K562 (cell line): Measurements from ENCODE around the gene SPAG7. TPM values are rescaled to one million over a fixed set of nuclear protein-coding genes. Genes with fewer than 3 reads are reported as not detected.

Source experiments
- RBM25 ChIP-seq: fragments of 200-400 bp; formaldehyde crosslinking; IDR thresholded peaks from 2 replicates; pipeline ENCODE4 v1.6.1; 2018; ENCODE audit warnings: low read length, low read depth, moderate library complexity; ENCODE audit not compliant: severe bottlenecking
- ZNF133 ChIP-seq: fragments of 250-450 bp; sonication (Bioruptor Pico); IDR thresholded peaks from 2 replicates; pipeline ENCODE4 v1.4.0; 2020; ENCODE audit warnings: mild to moderate bottlenecking
- ZNF436 ChIP-seq: fragments of 250-450, 450-650 bp; sonication (Bioruptor Pico); formaldehyde crosslinking; IDR thresholded peaks from 2 replicates; pipeline ENCODE4 v1.7.0; 2020; ENCODE audit warnings: mild to moderate bottlenecking
- polyA plus RNA-seq, 8 experiments: library from polyadenylated mRNA; depleted of rRNA in 4 of 8; stranded (reverse) in 5 of 8; unstranded in 3 of 8; fragments of >200 nt; fragmentation: Nextera tagmentation in 2 of 8; fragmentation: Illumina TruSeq in 1 of 8; extraction: Ambion mirVana in 2 of 8; extraction: Trizol in 1 of 8; gene quantifications; 2 replicates each; pipeline versions ENCODE4 v1.2.1 to v1.2.3, GENCODE V29; 2011 to 2014; ENCODE audit warnings: inconsistent platforms in 1 of 8, missing spikeins in 1 of 8
- total RNA-seq, 7 experiments: library from RNA; depleted of rRNA in 6 of 7; stranded (reverse); fragments of >200 nt in 6 of 7; fragmentation: Illumina TruSeq in 2 of 7; extraction: Trizol in 2 of 7; gene quantifications; 2 replicates each; pipeline versions ENCODE4 v1.2.1 to v1.2.3, GENCODE V29; 2011 to 2021; ENCODE audit warnings: low replicate concordance in 1 of 7
- TF ChIP-seq, protein P1 (sequence below): fragments of 450-650 bp; IDR thresholded peaks from 2 replicates; pipeline ENCODE4 v1.6.1; 2016; ENCODE audit warnings: low read depth

The SPAG7 gene
- total and polyA plus RNA-seq, 9 of the 15 experiments (the other 6 are each of a cell fraction or from before 2014, with no cell fraction given): 5.6 to 53.5 (median 36.3) TPM

DNA sequence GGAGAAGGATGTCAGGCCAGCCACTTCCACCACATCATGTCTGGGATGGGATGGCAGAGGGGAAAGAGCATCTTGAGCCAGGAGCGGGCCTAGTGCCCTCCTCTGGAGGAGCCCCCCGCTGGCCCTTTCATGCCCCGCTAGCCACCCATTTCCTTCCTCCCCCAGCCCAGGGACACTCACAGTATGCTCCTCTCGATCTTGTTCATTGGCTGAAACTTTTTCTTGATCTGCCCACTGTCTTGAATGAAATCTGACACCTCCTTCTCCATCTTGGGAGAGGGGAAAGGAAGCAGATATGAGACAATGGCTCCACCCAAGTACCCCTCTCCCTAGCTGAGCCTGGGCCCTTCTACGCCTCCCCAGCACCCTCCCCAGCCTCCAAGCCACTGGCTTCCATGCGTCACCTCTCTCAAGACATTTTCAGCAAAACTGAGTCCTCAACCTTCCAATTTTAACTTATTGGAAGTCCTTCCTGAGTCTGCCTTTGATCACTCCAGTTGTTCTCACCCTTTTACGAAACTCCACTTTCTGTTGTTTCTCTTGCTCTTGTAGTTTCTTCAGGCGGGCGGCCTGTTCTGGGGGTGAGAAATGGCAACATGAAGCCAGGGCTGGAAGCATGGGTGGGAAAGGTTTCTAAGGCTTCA is 7.2 kb downstream of the SPAG7 start (continued):
- TF ChIP-seq, protein P1, sequence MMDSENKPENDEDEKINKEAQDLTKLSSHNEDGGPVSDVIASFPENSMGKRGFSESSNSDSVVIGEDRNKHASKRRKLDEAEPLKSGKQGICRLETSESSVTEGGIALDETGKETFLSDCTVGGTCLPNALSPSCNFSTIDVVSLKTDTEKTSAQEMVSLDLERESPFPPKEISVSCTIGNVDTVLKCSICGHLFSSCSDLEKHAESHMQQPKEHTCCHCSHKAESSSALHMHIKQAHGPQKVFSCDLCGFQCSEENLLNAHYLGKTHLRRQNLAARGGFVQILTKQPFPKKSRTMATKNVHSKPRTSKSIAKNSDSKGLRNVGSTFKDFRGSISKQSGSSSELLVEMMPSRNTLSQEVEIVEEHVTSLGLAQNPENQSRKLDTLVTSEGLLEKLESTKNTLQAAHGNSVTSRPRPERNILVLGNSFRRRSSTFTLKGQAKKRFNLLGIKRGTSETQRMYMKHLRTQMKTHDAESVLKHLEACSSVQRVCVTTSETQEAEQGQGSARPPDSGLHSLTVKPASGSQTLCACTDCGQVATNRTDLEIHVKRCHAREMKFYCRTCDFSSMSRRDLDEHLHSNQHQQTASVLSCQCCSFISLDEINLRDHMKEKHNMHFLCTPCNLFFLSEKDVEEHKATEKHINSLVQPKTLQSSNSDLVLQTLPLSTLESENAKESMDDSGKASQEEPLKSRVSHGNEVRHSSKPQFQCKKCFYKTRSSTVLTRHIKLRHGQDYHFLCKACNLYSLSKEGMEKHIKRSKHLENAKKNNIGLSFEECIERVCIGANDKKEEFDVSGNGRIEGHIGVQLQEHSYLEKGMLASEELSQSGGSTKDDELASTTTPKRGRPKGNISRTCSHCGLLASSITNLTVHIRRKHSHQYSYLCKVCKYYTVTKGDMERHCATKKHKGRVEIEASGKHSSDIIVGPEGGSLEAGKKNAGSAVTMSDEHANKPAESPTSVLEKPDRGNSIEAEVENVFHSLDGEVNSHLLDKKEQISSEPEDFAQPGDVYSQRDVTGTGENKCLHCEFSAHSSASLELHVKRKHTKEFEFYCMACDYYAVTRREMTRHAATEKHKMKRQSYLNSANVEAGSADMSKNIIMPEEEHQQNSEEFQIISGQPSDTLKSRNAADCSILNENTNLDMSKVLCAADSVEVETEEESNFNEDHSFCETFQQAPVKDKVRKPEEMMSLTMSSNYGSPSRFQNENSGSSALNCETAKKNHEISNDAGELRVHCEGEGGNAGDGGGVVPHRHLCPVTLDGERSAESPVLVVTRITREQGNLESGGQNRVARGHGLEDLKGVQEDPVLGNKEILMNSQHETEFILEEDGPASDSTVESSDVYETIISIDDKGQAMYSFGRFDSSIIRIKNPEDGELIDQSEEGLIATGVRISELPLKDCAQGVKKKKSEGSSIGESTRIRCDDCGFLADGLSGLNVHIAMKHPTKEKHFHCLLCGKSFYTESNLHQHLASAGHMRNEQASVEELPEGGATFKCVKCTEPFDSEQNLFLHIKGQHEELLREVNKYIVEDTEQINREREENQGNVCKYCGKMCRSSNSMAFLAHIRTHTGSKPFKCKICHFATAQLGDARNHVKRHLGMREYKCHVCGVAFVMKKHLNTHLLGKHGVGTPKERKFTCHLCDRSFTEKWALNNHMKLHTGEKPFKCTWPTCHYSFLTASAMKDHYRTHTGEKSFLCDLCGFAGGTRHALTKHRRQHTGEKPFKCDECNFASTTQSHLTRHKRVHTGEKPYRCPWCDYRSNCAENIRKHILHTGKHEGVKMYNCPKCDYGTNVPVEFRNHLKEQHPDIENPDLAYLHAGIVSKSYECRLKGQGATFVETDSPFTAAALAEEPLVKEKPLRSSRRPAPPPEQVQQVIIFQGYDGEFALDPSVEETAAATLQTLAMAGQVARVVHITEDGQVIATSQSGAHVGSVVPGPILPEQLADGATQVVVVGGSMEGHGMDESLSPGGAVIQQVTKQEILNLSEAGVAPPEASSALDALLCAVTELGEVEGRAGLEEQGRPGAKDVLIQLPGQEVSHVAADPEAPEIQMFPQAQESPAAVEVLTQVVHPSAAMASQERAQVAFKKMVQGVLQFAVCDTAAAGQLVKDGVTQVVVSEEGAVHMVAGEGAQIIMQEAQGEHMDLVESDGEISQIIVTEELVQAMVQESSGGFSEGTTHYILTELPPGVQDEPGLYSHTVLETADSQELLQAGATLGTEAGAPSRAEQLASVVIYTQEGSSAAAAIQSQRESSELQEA: no peak
- TF ChIP-seq ZNF436 (CRISPR knock-in tag): no peak
- no peak for TF ChIP-seq ZNF133
- peak; percentile 14 for TF ChIP-seq RBM25
